A549 (cell line): Measurements from ENCODE around the gene CEP72.

Source experiments
- CHD4 ChIP-seq: fragments of 200-600 bp; sonication (generic); IDR thresholded peaks from 2 replicates; pipeline ENCODE4 v1.6.1; 2016; ENCODE audit warnings: antibody characterized with exemption, mild to moderate bottlenecking, borderline replicate concordance
- CTCF ChIP-seq: fragments of >200 bp; sonication (Bioruptor Twin); formaldehyde crosslinking; IDR thresholded peaks from 3 replicates; pipeline ENCODE4 v1.5.1; 2016
- E2F6 ChIP-seq: IDR thresholded peaks from 2 replicates; pipeline ENCODE4 v1.6.1; 2012; ENCODE audit warnings: low read depth, borderline replicate concordance
- EHMT2 ChIP-seq: fragments of 200-600 bp; sonication (generic); IDR thresholded peaks from 2 replicates; pipeline ENCODE4 v1.6.1; 2016; ENCODE audit warnings: antibody characterized with exemption, low read depth, mild to moderate bottlenecking, moderate library complexity
- POLR2AphosphoS2 ChIP-seq: conservative IDR thresholded peaks from 2 replicates; pipeline ENCODE4 v1.6.1; 2012; ENCODE audit warnings: low read length, improper control_type of control experiment, inconsistent platforms
- RAD21 ChIP-seq, 2 experiments: fragments of >200 bp in 1 of 2; sonication (Bioruptor Twin) in 1 of 2; formaldehyde crosslinking in 1 of 2; IDR thresholded peaks in 1 of 2; conservative IDR thresholded peaks in 1 of 2; 2 replicates in 1 of 2; 3 replicates in 1 of 2; pipeline ENCODE4 v1.6.1; 2012 to 2018; ENCODE audit warnings: inconsistent platforms in 1 of 2
- TF ChIP-seq, protein P1 (sequence below): fragments of 200-600 bp; sonication (generic); IDR thresholded peaks from 2 replicates; pipeline ENCODE4 v1.6.1; 2016; ENCODE audit warnings: antibody characterized with exemption, mild to moderate bottlenecking, moderate library complexity

- no peak for TF ChIP-seq CTCF
- no peak for TF ChIP-seq POLR2AphosphoS2
- TF ChIP-seq CHD4: no peak
- TF ChIP-seq, protein P1, sequence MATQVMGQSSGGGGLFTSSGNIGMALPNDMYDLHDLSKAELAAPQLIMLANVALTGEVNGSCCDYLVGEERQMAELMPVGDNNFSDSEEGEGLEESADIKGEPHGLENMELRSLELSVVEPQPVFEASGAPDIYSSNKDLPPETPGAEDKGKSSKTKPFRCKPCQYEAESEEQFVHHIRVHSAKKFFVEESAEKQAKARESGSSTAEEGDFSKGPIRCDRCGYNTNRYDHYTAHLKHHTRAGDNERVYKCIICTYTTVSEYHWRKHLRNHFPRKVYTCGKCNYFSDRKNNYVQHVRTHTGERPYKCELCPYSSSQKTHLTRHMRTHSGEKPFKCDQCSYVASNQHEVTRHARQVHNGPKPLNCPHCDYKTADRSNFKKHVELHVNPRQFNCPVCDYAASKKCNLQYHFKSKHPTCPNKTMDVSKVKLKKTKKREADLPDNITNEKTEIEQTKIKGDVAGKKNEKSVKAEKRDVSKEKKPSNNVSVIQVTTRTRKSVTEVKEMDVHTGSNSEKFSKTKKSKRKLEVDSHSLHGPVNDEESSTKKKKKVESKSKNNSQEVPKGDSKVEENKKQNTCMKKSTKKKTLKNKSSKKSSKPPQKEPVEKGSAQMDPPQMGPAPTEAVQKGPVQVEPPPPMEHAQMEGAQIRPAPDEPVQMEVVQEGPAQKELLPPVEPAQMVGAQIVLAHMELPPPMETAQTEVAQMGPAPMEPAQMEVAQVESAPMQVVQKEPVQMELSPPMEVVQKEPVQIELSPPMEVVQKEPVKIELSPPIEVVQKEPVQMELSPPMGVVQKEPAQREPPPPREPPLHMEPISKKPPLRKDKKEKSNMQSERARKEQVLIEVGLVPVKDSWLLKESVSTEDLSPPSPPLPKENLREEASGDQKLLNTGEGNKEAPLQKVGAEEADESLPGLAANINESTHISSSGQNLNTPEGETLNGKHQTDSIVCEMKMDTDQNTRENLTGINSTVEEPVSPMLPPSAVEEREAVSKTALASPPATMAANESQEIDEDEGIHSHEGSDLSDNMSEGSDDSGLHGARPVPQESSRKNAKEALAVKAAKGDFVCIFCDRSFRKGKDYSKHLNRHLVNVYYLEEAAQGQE: no peak
- no peak for TF ChIP-seq E2F6
- no peak for TF ChIP-seq EHMT2
- TF ChIP-seq RAD21 (conservative IDR thresholded peaks at IDR 0.05 in 1 of 2, IDR thresholded peaks at IDR 0.05 in 1 of 2): no peak
These were observed 14.1 kb upstream of the CEP72 start for GRCh38 chr5:597871-598563.
